Activated T-cell treated with anti-CD3 and anti-CD28 coated beads, Interleukin-2, amount 50 U/mL, for 1 hour (primary cell): Measurements from ENCODE around the gene CYP26B1.

ENCODE experiments used
- DNase-seq: peaks from one replicate; pipeline ENCODE4 v3.0.0-alpha.2; 2020

CYP26B1 gene

GRCh38 chr2:72080286-72081145 is 67.1 kb downstream of the CYP26B1 start:
- no peak for DNase-seq
